Forelimb muscle (tissue), 1 donor: Measurements from ENCODE around the gene YPEL3. TPM values are rescaled to one million over a fixed set of nuclear protein-coding genes. Genes with fewer than 3 reads are reported as not detected.

Experiments
- DNase-seq: peaks from one replicate; pipeline ENCODE4 v3.0.0-alpha.2; 2013; ENCODE audit warnings: low read depth
- polyA plus RNA-seq: library from polyadenylated mRNA; unstranded; fragments of 120-200 nt; gene quantifications from one replicate; pipeline ENCODE4 v1.2.1, GENCODE V29; 2013; ENCODE audit not compliant: insufficient read length

Gene YPEL3
- polyA plus RNA-seq, 1 donor, result 29.3 TPM

DNA sequence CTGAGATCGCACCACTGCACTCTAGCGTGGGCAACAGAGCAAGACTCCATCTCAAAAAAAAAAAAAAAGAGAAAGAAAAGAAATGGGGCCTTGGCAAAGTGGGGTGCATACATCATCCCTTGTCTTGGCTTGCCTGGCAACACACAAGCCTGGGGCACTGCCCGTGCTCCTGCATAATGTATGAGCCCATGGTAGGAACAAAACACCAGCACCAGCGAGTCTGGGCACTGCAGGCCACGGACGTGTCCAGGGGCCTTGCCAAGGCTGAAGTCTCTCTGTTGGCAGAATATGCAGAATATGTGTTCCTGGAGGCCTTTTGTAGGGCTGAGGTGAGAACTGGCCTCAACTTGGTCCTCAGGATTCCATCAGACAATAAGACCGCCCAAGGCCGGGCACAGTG is 46.1 kb downstream of the YPEL3 start:
- DNase-seq, result no peak

DNA sequence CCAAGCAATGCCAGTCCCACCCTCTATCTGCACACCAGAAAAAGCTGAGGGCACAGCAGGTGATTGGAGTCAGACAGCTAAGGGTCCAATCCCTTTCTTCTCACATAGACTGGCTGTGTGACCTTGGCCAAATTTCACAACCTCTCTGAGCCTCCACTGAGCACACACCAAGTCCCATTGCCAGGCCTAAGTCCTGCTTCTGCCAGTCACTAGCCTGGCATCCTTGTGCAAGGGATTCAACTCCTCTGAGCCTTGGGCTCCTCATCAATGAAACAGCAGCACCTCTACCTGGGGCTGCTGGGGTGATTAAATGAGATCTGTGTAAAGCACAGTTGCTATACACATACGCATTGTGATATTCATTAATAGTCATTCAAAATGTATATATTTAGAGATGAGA is 49.4 kb downstream of the YPEL3 start:
- no peak for DNase-seq

DNA sequence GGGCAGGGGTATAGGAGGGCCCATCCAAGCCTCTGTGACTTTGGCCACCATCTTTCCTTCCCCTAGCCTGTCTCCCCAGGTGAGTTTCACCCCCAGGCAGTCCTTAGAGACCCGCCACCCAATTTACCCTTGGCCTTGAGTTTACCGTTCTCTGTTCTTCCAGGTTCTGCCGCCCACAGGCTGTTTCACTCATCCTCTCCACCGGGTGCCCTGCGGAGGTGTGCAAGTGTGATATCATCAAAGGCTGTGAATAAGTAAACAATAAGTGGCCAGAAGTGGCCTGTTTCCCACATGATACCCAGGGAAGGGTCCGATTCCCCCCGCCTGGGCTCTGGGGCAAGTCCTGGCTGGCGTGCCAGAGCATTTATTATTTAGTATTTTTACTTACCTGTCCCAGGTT is 49.8 kb downstream of the YPEL3 start:
- DNase-seq, result no peak

Other genes with a start within 250 kb of the YPEL3 start
- 37.7 TPM for gene CDIPT, start 233.0 kb downstream of the YPEL3 start, polyA plus RNA-seq
- gene SEZ6L2, start 196.7 kb downstream of the YPEL3 start, polyA plus RNA-seq, result 2.5 TPM
- 0.29 TPM for gene ASPHD1, start 195.7 kb downstream of the YPEL3 start, polyA plus RNA-seq
- 11.7 TPM for gene KCTD13, start 170.0 kb downstream of the YPEL3 start, polyA plus RNA-seq
- 62.2 TPM for gene TMEM219, start 134.1 kb downstream of the YPEL3 start, polyA plus RNA-seq
- 33.1 TPM for gene TAOK2, start 122.3 kb downstream of the YPEL3 start, polyA plus RNA-seq
- gene HIRIP3, start 100.6 kb downstream of the YPEL3 start, polyA plus RNA-seq, result 13.3 TPM
- gene INO80E, start 100.0 kb downstream of the YPEL3 start, polyA plus RNA-seq, result 33.9 TPM
- gene DOC2A, start 85.2 kb downstream of the YPEL3 start, polyA plus RNA-seq, result 0.61 TPM
- gene C16orf92, start 73.0 kb downstream of the YPEL3 start, polyA plus RNA-seq, result not detected
- 1.3 TPM for gene TLCD3B, start 64.9 kb downstream of the YPEL3 start, polyA plus RNA-seq
- gene ALDOA, start 30.5 kb downstream of the YPEL3 start, polyA plus RNA-seq, result 2,367 TPM
- 61.8 TPM for gene PPP4C, start 20.2 kb downstream of the YPEL3 start, polyA plus RNA-seq
- 0.77 TPM for gene TBX6, start 4.3 kb downstream of the YPEL3 start, polyA plus RNA-seq
- gene GDPD3, start 17.3 kb upstream of the YPEL3 start, polyA plus RNA-seq, result 5.4 TPM
- gene MAPK3, start 27.0 kb upstream of the YPEL3 start, polyA plus RNA-seq, result 39.6 TPM
- gene CORO1A, start 87.4 kb upstream of the YPEL3 start, polyA plus RNA-seq, result 13.1 TPM
- 23.9 TPM for gene BOLA2B, start 97.5 kb upstream of the YPEL3 start, polyA plus RNA-seq
- gene SLX1A, start 97.7 kb upstream of the YPEL3 start, polyA plus RNA-seq, result 19.1 TPM
- gene SULT1A3, start 103.0 kb upstream of the YPEL3 start, polyA plus RNA-seq, result 1.8 TPM
- 6.9 TPM for gene NPIPB13, start 152.3 kb upstream of the YPEL3 start, polyA plus RNA-seq